Lower lobe of right lung (tissue), 2 donors: ENCODE data around the gene PAFAH1B1. TPM values are rescaled to one million over a fixed set of nuclear protein-coding genes. Genes with fewer than 3 reads are reported as not detected.

ENCODE experiments used
- ATAC-seq, 2 donors: fragments of 200-7000 bp; cut with Tn5 transposase; one replicate each; pipeline ENCODE4 v1.9.1; 2020 to 2022; ENCODE audit warnings: mild to moderate bottlenecking in 2 of 2, moderate library complexity in 2 of 2
- DNase-seq: peaks from one replicate; pipeline ENCODE4 v3.0.0-alpha.2; 2020
- H3K27ac ChIP-seq: fragments of 200-600 bp; one replicate; pipeline ENCODE4 v1.8.0; 2022
- H3K27me3 ChIP-seq: fragments of 200-600 bp; one replicate; pipeline ENCODE4 v1.8.0; 2022; ENCODE audit warnings: low read depth
- H3K36me3 ChIP-seq: fragments of 200-600 bp; one replicate; pipeline ENCODE4 v1.8.0; 2022; ENCODE audit warnings: mild to moderate bottlenecking
- H3K4me1 ChIP-seq: fragments of 200-600 bp; one replicate; pipeline ENCODE4 v1.8.0; 2022
- H3K4me3 ChIP-seq: fragments of 200-600 bp; one replicate; pipeline ENCODE4 v1.8.0; 2022; ENCODE audit warnings: mild to moderate bottlenecking
- H3K9me3 ChIP-seq: fragments of 200-600 bp; one replicate; pipeline ENCODE4 v1.8.0; 2022
- intact Hi-C: fragments of 100-400 bp; cut with DNase I; formaldehyde crosslinking; loops from one replicate; pipeline ENCODE4 v1.11.0; 2022
- total RNA-seq: library from RNA; stranded (reverse); fragmentation: NEBNext Ultra II Directional; extraction: Animal tissue kit (Norgen Biotek cat#: 25700); gene quantifications from one replicate; pipeline ENCODE4 v1.2.1, GENCODE V29; 2021
- TF ChIP-seq, protein P1 (sequence below): fragments of 200-600 bp; IDR thresholded peaks from one replicate; pipeline ENCODE4 v1.8.0; 2022; ENCODE audit warnings: antibody characterized with exemption, mild to moderate bottlenecking
- donor health status: DM: no; HTN: yes; CAD: no; lungs with severe emphysema.

Gene PAFAH1B1
- total RNA-seq, 1 donor from 2014 or later, result 129 TPM

DNA sequence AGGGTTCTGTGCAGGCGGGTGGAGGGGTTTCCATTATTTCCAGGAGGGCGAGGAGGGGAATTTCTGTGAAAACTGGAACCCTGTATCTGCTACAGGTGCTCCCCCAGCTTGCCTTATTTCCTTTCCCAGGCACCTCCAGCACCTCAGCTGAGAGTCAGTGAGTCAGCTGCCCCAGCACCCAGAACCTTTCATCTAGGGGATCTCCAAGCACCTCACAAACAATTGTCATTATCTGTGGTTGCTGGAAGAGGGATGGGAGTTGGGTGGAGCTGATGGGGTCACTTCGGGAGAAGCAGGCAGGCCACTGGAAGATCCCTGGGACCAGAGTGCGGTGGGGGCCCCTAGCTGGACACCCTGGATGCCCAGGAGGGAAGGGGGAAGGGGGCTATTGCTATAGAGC is 128.1 kb downstream of the PAFAH1B1 start:
- ATAC-seq, result no peak

DNA sequence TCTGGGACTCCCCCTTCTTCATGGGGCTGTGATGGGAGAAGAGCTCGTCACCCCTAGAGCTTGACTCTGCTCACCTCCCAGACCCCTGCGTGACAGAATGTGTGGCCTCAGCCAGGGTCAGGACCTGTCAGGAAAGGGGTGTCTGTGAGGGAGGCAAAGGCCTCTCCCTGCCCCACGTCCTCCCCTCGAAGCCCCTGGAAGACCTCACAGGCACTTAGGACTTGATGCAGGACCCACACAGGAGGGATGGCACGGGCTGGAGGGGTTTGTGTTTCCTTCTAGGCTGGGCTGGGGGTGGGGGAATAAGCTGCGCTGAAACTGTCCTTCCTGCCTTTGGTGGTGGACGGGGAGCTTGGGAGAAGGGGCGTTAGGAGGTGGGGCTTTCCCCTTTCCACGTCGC is 129.2 kb downstream of the PAFAH1B1 start:
- no peak overlapping the region for H3K4me3 ChIP-seq
- ATAC-seq (no peak), DNase-seq (no peak)
- peaks cover 46% of the 10 kb centered on the region for H3K27me3 ChIP-seq
- H3K27ac ChIP-seq, result no peak overlapping the region
- no peaks in the 10 kb centered on the region for H3K36me3 ChIP-seq
- no peaks in the 10 kb centered on the region for H3K9me3 ChIP-seq
- intact Hi-C loops, result no loop called here
- TF ChIP-seq, protein P1, sequence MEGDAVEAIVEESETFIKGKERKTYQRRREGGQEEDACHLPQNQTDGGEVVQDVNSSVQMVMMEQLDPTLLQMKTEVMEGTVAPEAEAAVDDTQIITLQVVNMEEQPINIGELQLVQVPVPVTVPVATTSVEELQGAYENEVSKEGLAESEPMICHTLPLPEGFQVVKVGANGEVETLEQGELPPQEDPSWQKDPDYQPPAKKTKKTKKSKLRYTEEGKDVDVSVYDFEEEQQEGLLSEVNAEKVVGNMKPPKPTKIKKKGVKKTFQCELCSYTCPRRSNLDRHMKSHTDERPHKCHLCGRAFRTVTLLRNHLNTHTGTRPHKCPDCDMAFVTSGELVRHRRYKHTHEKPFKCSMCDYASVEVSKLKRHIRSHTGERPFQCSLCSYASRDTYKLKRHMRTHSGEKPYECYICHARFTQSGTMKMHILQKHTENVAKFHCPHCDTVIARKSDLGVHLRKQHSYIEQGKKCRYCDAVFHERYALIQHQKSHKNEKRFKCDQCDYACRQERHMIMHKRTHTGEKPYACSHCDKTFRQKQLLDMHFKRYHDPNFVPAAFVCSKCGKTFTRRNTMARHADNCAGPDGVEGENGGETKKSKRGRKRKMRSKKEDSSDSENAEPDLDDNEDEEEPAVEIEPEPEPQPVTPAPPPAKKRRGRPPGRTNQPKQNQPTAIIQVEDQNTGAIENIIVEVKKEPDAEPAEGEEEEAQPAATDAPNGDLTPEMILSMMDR, result no peak
- H3K4me1 ChIP-seq, result peaks cover 8% of the 10 kb centered on the region

More for the DNA sequence above, 128.1 kb downstream of the PAFAH1B1 start:
- H3K27ac ChIP-seq, result no peak overlapping the region
- no peaks in the 10 kb centered on the region for H3K36me3 ChIP-seq
- intact Hi-C loops, result no loop called here
- H3K4me1 ChIP-seq, result peaks cover 8% of the 10 kb centered on the region
- no peak overlapping the region for H3K4me3 ChIP-seq
- no peak for DNase-seq
- no peaks in the 10 kb centered on the region for H3K9me3 ChIP-seq
- TF ChIP-seq, protein P1, result no peak
- H3K27me3 ChIP-seq, result peaks cover 36% of the 10 kb centered on the region

DNA sequence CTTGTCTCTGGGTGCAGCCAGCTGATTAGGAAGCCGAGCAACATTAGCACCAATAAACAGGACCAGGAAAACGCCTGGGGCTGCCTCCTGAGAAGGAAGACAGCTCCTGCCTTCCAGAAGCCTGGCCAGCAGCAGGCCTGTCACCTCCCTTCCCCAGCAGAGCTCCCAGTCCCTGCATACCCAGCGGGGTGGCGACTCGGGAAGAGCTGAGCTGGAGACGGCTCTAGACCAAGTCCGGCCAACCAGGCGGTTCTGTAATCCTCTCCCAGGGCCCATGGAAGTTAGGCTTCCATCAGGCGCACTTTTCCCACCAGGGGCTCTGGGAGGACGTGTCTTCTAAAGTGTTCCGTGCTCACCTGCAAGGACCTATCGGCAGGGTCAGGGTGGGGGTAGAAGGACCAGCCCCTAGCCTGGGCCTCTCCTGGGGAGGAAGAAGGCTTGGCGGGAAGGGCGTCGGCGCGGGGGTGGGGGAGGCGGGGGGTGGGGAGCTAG is 130.1 kb downstream of the PAFAH1B1 start:
- H3K27ac ChIP-seq, result peak overlapping the region; percentile 62
- TF ChIP-seq, protein P1, result no peak
- ATAC-seq (peak in 1 of 2 donors; percentile 48), DNase-seq (no peak)
- peaks cover 49% of the 10 kb centered on the region for H3K27me3 ChIP-seq
- peak overlapping the region; percentile 41 for H3K4me3 ChIP-seq
- peaks cover 8% of the 10 kb centered on the region for H3K4me1 ChIP-seq
- H3K36me3 ChIP-seq, result no peaks in the 10 kb centered on the region
- intact Hi-C loops, result no loop called here
- no peaks in the 10 kb centered on the region for H3K9me3 ChIP-seq

DNA sequence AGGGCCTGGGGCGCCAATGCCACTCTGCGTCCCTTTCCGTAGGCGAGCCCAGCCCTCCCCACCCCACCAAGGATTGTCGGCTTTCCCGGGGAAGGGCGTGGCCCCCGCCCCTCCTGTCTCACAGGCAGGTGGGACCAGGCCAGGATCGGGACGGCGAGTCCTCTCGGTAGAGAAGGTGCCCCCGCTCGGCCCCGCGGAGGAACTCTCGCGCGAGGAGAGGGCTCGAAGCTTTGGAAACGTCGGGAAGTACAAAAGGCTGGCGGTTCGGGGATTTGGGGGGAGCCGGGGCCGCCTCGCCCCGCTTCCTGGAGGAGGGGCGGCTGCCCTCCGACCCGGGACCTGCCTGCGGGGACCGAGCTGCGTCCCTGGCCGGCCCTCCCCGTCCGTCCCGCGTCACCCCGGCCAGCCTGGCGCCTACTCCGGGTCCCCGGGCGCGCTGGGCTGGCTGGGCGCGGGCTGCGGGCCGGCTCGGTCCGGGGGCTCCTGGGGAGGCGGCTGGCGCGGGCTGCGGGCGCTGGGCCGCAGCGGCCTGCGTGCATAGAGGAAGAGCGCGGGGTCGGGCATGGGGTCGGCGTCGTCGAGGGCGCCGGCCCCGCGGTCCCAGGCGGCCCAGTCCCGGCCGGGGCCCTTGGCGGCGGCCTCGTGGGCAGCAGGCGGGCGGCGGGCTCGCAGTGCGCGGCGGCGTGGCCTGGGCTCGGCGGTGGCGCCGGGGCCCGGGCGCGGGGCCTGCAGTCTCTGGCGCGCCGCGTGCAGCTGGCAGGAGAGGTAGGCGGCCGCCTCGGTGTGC is 130.7 kb downstream of the PAFAH1B1 start:
- Histone ChIP-seq H3K9me3 (no peaks in the 10 kb centered on the region), H3K27me3 (peaks cover 49% of the 10 kb centered on the region), H3K27ac (peak overlapping the region; percentile 62), H3K4me1 (peaks cover 8% of the 10 kb centered on the region), H3K4me3 (peak overlapping the region; percentile 44), H3K36me3 (no peaks in the 10 kb centered on the region)
- intact Hi-C loops, result no loop called here
- TF ChIP-seq, protein P1, result no peak
- peak; percentile 27 to 65 for ATAC-seq
- no peak for DNase-seq

DNA sequence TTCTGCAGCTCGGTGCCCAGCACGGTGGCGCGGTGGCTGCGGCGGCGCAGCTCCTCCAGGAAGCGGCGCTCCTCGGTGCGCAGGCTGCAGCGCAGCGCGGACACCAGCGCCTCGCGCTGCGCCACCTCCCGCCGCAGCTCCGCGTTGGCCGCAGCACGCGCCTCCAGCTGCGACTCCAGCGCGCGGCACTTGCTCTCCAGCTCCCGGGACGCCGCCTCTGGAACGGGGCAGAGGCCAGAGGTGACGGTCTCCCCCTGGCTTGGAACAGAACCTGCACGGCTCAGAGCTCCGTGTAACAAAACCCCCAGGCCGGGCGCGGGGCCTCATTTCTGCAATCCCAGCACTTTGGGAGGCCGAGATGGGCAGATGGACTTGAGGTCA is 131.3 kb downstream of the PAFAH1B1 start:
- no peak for DNase-seq

More for the DNA sequence above, 131.3 kb downstream of the PAFAH1B1 start:
- TF ChIP-seq, protein P1, result peak; percentile 26
- intact Hi-C loops, result no loop called here
- Histone ChIP-seq H3K9me3 (no peaks in the 10 kb centered on the region), H3K4me1 (peaks cover 8% of the 10 kb centered on the region), H3K4me3 (peak overlapping the region; percentile 44), H3K27me3 (peaks cover 49% of the 10 kb centered on the region), H3K27ac (no peak overlapping the region), H3K36me3 (no peaks in the 10 kb centered on the region)
- ATAC-seq, result peak; percentile 58 to 62
